Natural killer cell (primary cell): ENCODE results near the gene ST8SIA4. TPM values are rescaled to one million over a fixed set of nuclear protein-coding genes. Genes with fewer than 3 reads are reported as not detected.

ENCODE experiments used
- ATAC-seq, 3 donors: fragments of 150-1000 bp in 2 of 3; fragments of 200-7000 bp in 1 of 3; cut with Tn5 transposase; 1 replicate in 1 of 3; 2 replicates in 2 of 3; pipeline ENCODE4 v1.10.0; 2021; ENCODE audit warnings: mild to moderate bottlenecking in 2 of 3, moderate library complexity in 2 of 3
- DNase-seq, 2 donors: peaks; one replicate each; pipeline versions ENCODE4 v3.0.0 to v3.0.0-alpha.2; 2013 to 2021; ENCODE audit warnings: mixed read lengths in 1 of 2
- H3K27ac ChIP-seq: one replicate; pipeline ENCODE4 v1.5.1; 2013; ENCODE audit warnings: mild to moderate bottlenecking, low read length
- H3K27me3 ChIP-seq: one replicate; pipeline ENCODE4 v1.6.1; 2013; ENCODE audit warnings: low read length; ENCODE audit not compliant: control insufficient read depth, insufficient read depth
- H3K36me3 ChIP-seq: one replicate; pipeline ENCODE4 v1.6.1; 2013; ENCODE audit warnings: low read length; ENCODE audit not compliant: control insufficient read depth, insufficient read depth
- H3K4me1 ChIP-seq: one replicate; pipeline ENCODE4 v1.6.1; 2013; ENCODE audit warnings: low read length; ENCODE audit not compliant: control insufficient read depth, insufficient read depth
- H3K4me3 ChIP-seq: one replicate; pipeline ENCODE4 v1.5.1; 2013; ENCODE audit warnings: low read length
- H3K9me3 ChIP-seq: one replicate; pipeline ENCODE4 v1.6.1; 2013; ENCODE audit warnings: low read length; ENCODE audit not compliant: control insufficient read depth, insufficient read depth
- H3K27ac Mint-ChIP-seq, 2 donors: one replicate each; pipeline ENCODE4 v1.8.0; 2022; ENCODE audit warnings: mild to moderate bottlenecking in 2 of 2, mixed read lengths in 2 of 2, moderate library complexity in 1 of 2
- H3K27me3 Mint-ChIP-seq, 2 donors: one replicate each; pipeline ENCODE4 v1.8.0; 2022; ENCODE audit warnings: low read depth in 2 of 2, mixed read lengths in 2 of 2
- H3K36me3 Mint-ChIP-seq: one replicate; pipeline ENCODE4 v1.8.0; 2022; ENCODE audit warnings: mixed read lengths
- H3K4me1 Mint-ChIP-seq, 2 donors: one replicate each; pipeline ENCODE4 v1.8.0; 2022; ENCODE audit warnings: mixed read lengths in 2 of 2
- H3K4me3 Mint-ChIP-seq: one replicate; pipeline ENCODE4 v1.8.0; 2022; ENCODE audit warnings: mild to moderate bottlenecking, moderate library complexity, mixed read lengths
- H3K9me3 Mint-ChIP-seq, 2 donors: one replicate each; pipeline ENCODE4 v1.8.0; 2022; ENCODE audit warnings: mixed read lengths in 2 of 2
- CTCF ChIP-seq: fragments of 200-600 bp; IDR thresholded peaks from one replicate; pipeline ENCODE4 v1.8.0; 2022; ENCODE audit warnings: antibody characterized with exemption
- WGBS: methylation state at CpG from one replicate; pipeline ENCODE4 v1.1.7; 2013; ENCODE audit warnings: missing lambda C conversion rate; ENCODE audit not compliant: insufficient coverage; 5-methylcytosine and 5-hydroxymethylcytosine counted together
- intact Hi-C: fragments of 100-400 bp; cut with micrococcal nuclease; formaldehyde crosslinking; loops from one replicate; pipeline ENCODE4 v1.14.2; 2022
- total RNA-seq, 4 donors: library from RNA; stranded (reverse); fragments of 120-200 nt in 1 of 4; gene quantifications; one replicate each; pipeline versions ENCODE4 v1.2.3 to v1.2.4, GENCODE V29; 2013 to 2022

ST8SIA4 gene
- total RNA-seq, 3 donors from 2014 or later (not counting 1 experiment from before 2014, with no cell fraction given), result 36.3 to 63.1 (median 59.9) TPM

- Mint-ChIP-seq H3K27ac (no peak overlapping the region), H3K4me1 (peaks cover 10 to 11% of the 10 kb centered on the region in 2 donors), H3K36me3 (no peaks in the 10 kb centered on the region), H3K4me3 (no peak overlapping the region), H3K9me3 (no peaks in the 10 kb centered on the region), H3K27me3 (peaks cover 5 to 24% of the 10 kb centered on the region in 2 donors)
- H3K4me3 ChIP-seq, result no peak overlapping the region
- intact Hi-C loops, result no loop called here
- 98% methylated on average over 3 of the region's 4 CpGs for WGBS
- no peak overlapping the region for H3K27ac ChIP-seq
- no peak for ATAC-seq
- no peaks in the 10 kb centered on the region for H3K36me3 ChIP-seq
- H3K9me3 ChIP-seq, result peaks cover 14% of the 10 kb centered on the region
- TF ChIP-seq CTCF, result no peak
- H3K27me3 ChIP-seq, result no peaks in the 10 kb centered on the region
- H3K4me1 ChIP-seq, result peaks cover 5% of the 10 kb centered on the region
- DNase-seq, result no peak
These were observed 108.2 kb downstream of the ST8SIA4 start for GRCh38 chr5:100794844-100795243.

- Mint-ChIP-seq H3K9me3 (no peaks in the 10 kb centered on the region), H3K27ac (no peak overlapping the region), H3K4me3 (no peak overlapping the region), H3K4me1 (peaks cover 12 to 14% of the 10 kb centered on the region in 2 donors), H3K36me3 (no peaks in the 10 kb centered on the region), H3K27me3 (peaks cover 5 to 27% of the 10 kb centered on the region in 2 donors)
- no peak overlapping the region for H3K27ac ChIP-seq
- no peak for TF ChIP-seq CTCF
- 91% methylated on average over 3 of the region's 3 CpGs for WGBS
- H3K4me3 ChIP-seq, result no peak overlapping the region
- ATAC-seq (no peak), DNase-seq (no peak)
- no peaks in the 10 kb centered on the region for H3K27me3 ChIP-seq
- H3K4me1 ChIP-seq, result peaks cover 5% of the 10 kb centered on the region
- no peaks in the 10 kb centered on the region for H3K36me3 ChIP-seq
- intact Hi-C loops, result no loop called here
- peaks cover 14% of the 10 kb centered on the region for H3K9me3 ChIP-seq
These were observed 108.9 kb downstream of the ST8SIA4 start for GRCh38 chr5:100794218-100794617.

GRCh38 chr5:100792781-100793180 lies 110.3 kb downstream of the ST8SIA4 start:
- no peaks in the 10 kb centered on the region for H3K36me3 ChIP-seq
- no peak for TF ChIP-seq CTCF
- Mint-ChIP-seq H3K4me3 (no peak overlapping the region), H3K36me3 (no peaks in the 10 kb centered on the region), H3K27me3 (peaks cover 5 to 27% of the 10 kb centered on the region in 2 donors), H3K27ac (no peak overlapping the region), H3K4me1 (peaks cover 12 to 14% of the 10 kb centered on the region in 2 donors), H3K9me3 (no peaks in the 10 kb centered on the region)
- no peak overlapping the region for H3K27ac ChIP-seq
- DNase-seq, result no peak
- H3K4me1 ChIP-seq, result peaks cover 5% of the 10 kb centered on the region
- H3K27me3 ChIP-seq, result no peaks in the 10 kb centered on the region
- ATAC-seq, result no peak
- 79% methylated on average over 2 of the region's 3 CpGs for WGBS
- peaks cover 14% of the 10 kb centered on the region for H3K9me3 ChIP-seq
- no peak overlapping the region for H3K4me3 ChIP-seq
- intact Hi-C loops, result loop anchor here (2.0 kb wide), 1 partner anchor 32 kb away; no protein-coding TSS in a partner anchor

- Histone ChIP-seq H3K27me3 (no peaks in the 10 kb centered on the region), H3K36me3 (no peaks in the 10 kb centered on the region), H3K4me3 (no peak overlapping the region), H3K27ac (no peak overlapping the region), H3K4me1 (peaks cover 5% of the 10 kb centered on the region), H3K9me3 (peaks cover 14% of the 10 kb centered on the region)
- Mint-ChIP-seq H3K4me3 (no peak overlapping the region), H3K36me3 (no peaks in the 10 kb centered on the region), H3K9me3 (no peaks in the 10 kb centered on the region), H3K27me3 (peaks cover 5 to 21% of the 10 kb centered on the region in 2 donors), H3K4me1 (peaks cover 12 to 14% of the 10 kb centered on the region in 2 donors), H3K27ac (no peak overlapping the region)
- TF ChIP-seq CTCF, result no peak
- intact Hi-C loops, result no loop called here
- WGBS, result 100% methylated on average over 1 of the region's 2 CpGs
- DNase-seq (no peak), ATAC-seq (no peak)
These were observed 111.7 kb downstream of the ST8SIA4 start for GRCh38 chr5:100791391-100791790.
